Large intestine (tissue), 3 donors: ENCODE data around the gene SUPT7L. TPM values are rescaled to one million over a fixed set of nuclear protein-coding genes. Genes with fewer than 3 reads are reported as not detected.

Source experiments
- DNase-seq, 2 donors: peaks; one replicate each; pipeline versions ENCODE4 v3.0.0 to v3.0.0-alpha.2; 2013
- H3K27ac ChIP-seq: one replicate; pipeline ENCODE4 v1.5.1; 2013; ENCODE audit warnings: low read length
- H3K27me3 ChIP-seq: 2 replicates; pipeline ENCODE4 v1.6.1; 2013; ENCODE audit warnings: low read length; ENCODE audit not compliant: control insufficient read depth, insufficient read depth
- H3K36me3 ChIP-seq: 2 replicates; pipeline ENCODE4 v1.6.1; 2013; ENCODE audit warnings: low read length; ENCODE audit not compliant: control insufficient read depth, insufficient read depth
- H3K4me1 ChIP-seq: one replicate; pipeline ENCODE4 v1.6.1; 2013; ENCODE audit warnings: low read length; ENCODE audit not compliant: control insufficient read depth, insufficient read depth
- H3K4me3 ChIP-seq: one replicate; pipeline ENCODE4 v1.5.1; 2013; ENCODE audit warnings: low read length
- H3K9me3 ChIP-seq: one replicate; pipeline ENCODE4 v1.6.1; 2013; ENCODE audit warnings: mild to moderate bottlenecking, low read depth, low read length, moderate library complexity; ENCODE audit not compliant: control insufficient read depth
- WGBS: methylation state at CpG from one replicate; pipeline ENCODE4 v1.1.5; 2013; ENCODE audit warnings: low lambda C conversion rate; ENCODE audit not compliant: insufficient coverage; 5-methylcytosine and 5-hydroxymethylcytosine counted together
- polyA plus RNA-seq: library from polyadenylated mRNA; unstranded; fragments of 120-200 nt; gene quantifications from one replicate; pipeline ENCODE4 v1.2.1, GENCODE V29; 2013

Gene SUPT7L
- polyA plus RNA-seq, 1 donor = 49.6 TPM

GRCh38 chr2:27708257-27708654, 44.8 kb upstream of the SUPT7L start:
- WGBS = no CpG with 5 or more reads among the region's 7 CpGs
- no peak for DNase-seq
- Histone ChIP-seq H3K27me3 (no peaks in the 10 kb centered on the region), H3K4me3 (no peak overlapping the region), H3K9me3 (no peaks in the 10 kb centered on the region), H3K4me1 (peaks cover 11% of the 10 kb centered on the region), H3K36me3 (no peaks in the 10 kb centered on the region), H3K27ac (no peak overlapping the region)

- H3K27me3 ChIP-seq = no peaks in the 10 kb centered on the region
- 100% methylated on average over 4 of the region's 9 CpGs for WGBS
- no peak for DNase-seq
- no peak overlapping the region for H3K27ac ChIP-seq
- peaks cover 17% of the 10 kb centered on the region for H3K4me1 ChIP-seq
- no peaks in the 10 kb centered on the region for H3K9me3 ChIP-seq
- no peaks in the 10 kb centered on the region for H3K36me3 ChIP-seq
- no peak overlapping the region for H3K4me3 ChIP-seq
Observed at GRCh38 chr2:27707462-27708256, 44.2 kb upstream of the SUPT7L start.

GRCh38 chr2:27705851-27706622, 42.6 kb upstream of the SUPT7L start:
- peak; percentile 62 to 83 for DNase-seq
- Histone ChIP-seq H3K4me1 (peaks cover 28% of the 10 kb centered on the region), H3K4me3 (no peak overlapping the region), H3K27me3 (no peaks in the 10 kb centered on the region), H3K36me3 (no peaks in the 10 kb centered on the region), H3K27ac (no peak overlapping the region), H3K9me3 (no peaks in the 10 kb centered on the region)
- WGBS = no CpG with 5 or more reads among the region's 4 CpGs

GRCh38 chr2:27704342-27704876, 41.0 kb upstream of the SUPT7L start:
- DNase-seq = no peak
- Histone ChIP-seq H3K27me3 (no peaks in the 10 kb centered on the region), H3K4me1 (peaks cover 28% of the 10 kb centered on the region), H3K36me3 (no peaks in the 10 kb centered on the region), H3K4me3 (no peak overlapping the region), H3K9me3 (no peaks in the 10 kb centered on the region), H3K27ac (no peak overlapping the region)
- no CpG with 5 or more reads among the region's 5 CpGs for WGBS

GRCh38 chr2:27703638-27704341, 40.4 kb upstream of the SUPT7L start:
- Histone ChIP-seq H3K27ac (no peak overlapping the region), H3K36me3 (no peaks in the 10 kb centered on the region), H3K9me3 (no peaks in the 10 kb centered on the region), H3K4me1 (peaks cover 28% of the 10 kb centered on the region), H3K27me3 (no peaks in the 10 kb centered on the region), H3K4me3 (no peak overlapping the region)
- WGBS = 40% methylated on average over 3 of the region's 9 CpGs
- DNase-seq = peak; percentile 80 to 81

- peaks cover 28% of the 10 kb centered on the region for H3K4me1 ChIP-seq
- peak; percentile 48 to 76 for DNase-seq
- 50% methylated on average over 1 of the region's 1 CpG for WGBS
Observed at GRCh38 chr2:27702302-27702701, 38.9 kb upstream of the SUPT7L start.

GRCh38 chr2:27701676-27702075, 38.3 kb upstream of the SUPT7L start:
- no peak for DNase-seq
- WGBS = no CpG with 5 or more reads among the region's 5 CpGs
- peaks cover 2% of the 10 kb centered on the region for H3K36me3 ChIP-seq
- H3K4me3 ChIP-seq = no peak overlapping the region
- no peak overlapping the region for H3K27ac ChIP-seq
- H3K4me1 ChIP-seq = peaks cover 28% of the 10 kb centered on the region
- no peaks in the 10 kb centered on the region for H3K27me3 ChIP-seq
- no peaks in the 10 kb centered on the region for H3K9me3 ChIP-seq

More at GRCh38 chr2:27702302-27702701, 38.9 kb upstream of the SUPT7L start:
- Histone ChIP-seq H3K27me3 (no peaks in the 10 kb centered on the region), H3K36me3 (peaks cover 2% of the 10 kb centered on the region), H3K27ac (no peak overlapping the region), H3K4me3 (no peak overlapping the region), H3K9me3 (no peaks in the 10 kb centered on the region)

- no peak for DNase-seq
- Histone ChIP-seq H3K27me3 (no peaks in the 10 kb centered on the region), H3K9me3 (no peaks in the 10 kb centered on the region), H3K36me3 (peaks cover 18% of the 10 kb centered on the region), H3K4me3 (no peak overlapping the region), H3K27ac (no peak overlapping the region), H3K4me1 (peaks cover 11% of the 10 kb centered on the region)
- WGBS = no CpG with 5 or more reads among the region's 1 CpG
Observed at GRCh38 chr2:27697660-27698059, 34.2 kb upstream of the SUPT7L start.

- Histone ChIP-seq H3K9me3 (no peaks in the 10 kb centered on the region), H3K36me3 (peaks cover 40% of the 10 kb centered on the region), H3K27me3 (no peaks in the 10 kb centered on the region), H3K4me1 (no peaks in the 10 kb centered on the region), H3K27ac (no peak overlapping the region), H3K4me3 (no peak overlapping the region)
- no peak for DNase-seq
Observed at GRCh38 chr2:27690052-27690451, 26.6 kb upstream of the SUPT7L start.

- Histone ChIP-seq H3K36me3 (peaks cover 40% of the 10 kb centered on the region), H3K9me3 (no peaks in the 10 kb centered on the region), H3K4me1 (no peaks in the 10 kb centered on the region), H3K27me3 (no peaks in the 10 kb centered on the region), H3K4me3 (no peak overlapping the region), H3K27ac (no peak overlapping the region)
- no CpG with 5 or more reads among the region's 2 CpGs for WGBS
- DNase-seq = no peak
Observed at GRCh38 chr2:27689424-27689823, 26.0 kb upstream of the SUPT7L start.
